ENCODE data around the gene RXRG.

The RXRG gene

GRCh38 chr1:165487921-165488320 lies 43.0 kb upstream of the RXRG start:
- Histone ChIP-seq H3K36me3 (ENCODE audit: insufficient read depth, low read length) (no peaks in the 10 kb centered on the region), H3K9me3 (ENCODE audit: low read length) (no peaks in the 10 kb centered on the region), H3K27me3 (ENCODE audit: insufficient read depth, low read length) (no peaks in the 10 kb centered on the region), H4K20me1 (ENCODE audit: insufficient read depth, low read length) (no peaks in the 10 kb centered on the region), H3K79me2 (ENCODE audit: insufficient read depth, low read length) (no peaks in the 10 kb centered on the region), H3K4me3 (ENCODE audit: low read depth, low read length, poor library complexity, severe bottlenecking) (no peak overlapping the region), H2AFZ (ENCODE audit: low read length) (no peak overlapping the region), H3K4me1 (ENCODE audit: insufficient read depth, low read length, severe bottlenecking) (no peaks in the 10 kb centered on the region), H3K4me2 (ENCODE audit: low read length) (no peak overlapping the region), H3K27ac (ENCODE audit: low read depth, low read length, poor library complexity, severe bottlenecking) (no peak overlapping the region), H3F3A (ENCODE audit: insufficient read depth, low read length) (no peaks in the 10 kb centered on the region), H3K9ac (ENCODE audit: low read length) (no peak overlapping the region), H3K9me2 (ENCODE audit: low read depth, low read length) (no peaks in the 10 kb centered on the region)
- TF ChIP-seq CTCF (IDR thresholded peaks at IDR 0.05; ENCODE audit: low read length) (no peak), EZH2 (IDR thresholded peaks at IDR 0.05; ENCODE audit: borderline replicate concordance, low read length) (no peak)

- no peak overlapping the region for H3K4me2 ChIP-seq (ENCODE audit: low read length)
- no peaks in the 10 kb centered on the region for H3K36me3 ChIP-seq (ENCODE audit: insufficient read depth, low read length)
- H3K27me3 ChIP-seq (ENCODE audit: insufficient read depth, low read length): no peaks in the 10 kb centered on the region
- no peaks in the 10 kb centered on the region for H3K9me3 ChIP-seq (ENCODE audit: low read length)
- no peak overlapping the region for H2AFZ ChIP-seq (ENCODE audit: low read length)
- no peak overlapping the region for H3K9ac ChIP-seq (ENCODE audit: low read length)
- no peak for TF ChIP-seq CTCF (IDR thresholded peaks at IDR 0.05; ENCODE audit: low read length)
- no peak for TF ChIP-seq EZH2 (IDR thresholded peaks at IDR 0.05; ENCODE audit: borderline replicate concordance, low read length)
- H3K4me3 ChIP-seq (ENCODE audit: low read depth, low read length, poor library complexity, severe bottlenecking): no peak overlapping the region
- no peaks in the 10 kb centered on the region for H4K20me1 ChIP-seq (ENCODE audit: insufficient read depth, low read length)
- H3K79me2 ChIP-seq (ENCODE audit: insufficient read depth, low read length): no peaks in the 10 kb centered on the region
- no peaks in the 10 kb centered on the region for H3K9me2 ChIP-seq (ENCODE audit: low read depth, low read length)
- H3K4me1 ChIP-seq (ENCODE audit: insufficient read depth, low read length, severe bottlenecking): no peaks in the 10 kb centered on the region
- no peaks in the 10 kb centered on the region for H3F3A ChIP-seq (ENCODE audit: insufficient read depth, low read length)
- H3K27ac ChIP-seq (ENCODE audit: low read depth, low read length, poor library complexity, severe bottlenecking): no peak overlapping the region
Observed at GRCh38 chr1:165486663-165487062, 41.7 kb upstream of the RXRG start.

- no peak overlapping the region for H2AFZ ChIP-seq (ENCODE audit: low read length)
- H3K4me1 ChIP-seq (ENCODE audit: insufficient read depth, low read length, severe bottlenecking): no peaks in the 10 kb centered on the region
Observed at GRCh38 chr1:165485716-165486115, 40.8 kb upstream of the RXRG start.

More at GRCh38 chr1:165485716-165486115, 40.8 kb upstream of the RXRG start:
- no peaks in the 10 kb centered on the region for H3K79me2 ChIP-seq (ENCODE audit: insufficient read depth, low read length)
- H3K36me3 ChIP-seq (ENCODE audit: insufficient read depth, low read length): no peaks in the 10 kb centered on the region
- H3K4me3 ChIP-seq (ENCODE audit: low read depth, low read length, poor library complexity, severe bottlenecking): no peak overlapping the region
- H3K9me3 ChIP-seq (ENCODE audit: low read length): no peaks in the 10 kb centered on the region
- H3K9me2 ChIP-seq (ENCODE audit: low read depth, low read length): no peaks in the 10 kb centered on the region
- no peaks in the 10 kb centered on the region for H4K20me1 ChIP-seq (ENCODE audit: insufficient read depth, low read length)
- H3K9ac ChIP-seq (ENCODE audit: low read length): no peak overlapping the region
- H3K27ac ChIP-seq (ENCODE audit: low read depth, low read length, poor library complexity, severe bottlenecking): no peak overlapping the region
- TF ChIP-seq EZH2 (IDR thresholded peaks at IDR 0.05; ENCODE audit: borderline replicate concordance, low read length) (no peak), CTCF (IDR thresholded peaks at IDR 0.05; ENCODE audit: low read length) (no peak)
- no peaks in the 10 kb centered on the region for H3K27me3 ChIP-seq (ENCODE audit: insufficient read depth, low read length)
- H3K4me2 ChIP-seq (ENCODE audit: low read length): no peak overlapping the region
- no peaks in the 10 kb centered on the region for H3F3A ChIP-seq (ENCODE audit: insufficient read depth, low read length)
